Smooth muscle cell (in vitro differentiated cells): ENCODE results near the gene GSTCD. TPM values are rescaled to one million over a fixed set of nuclear protein-coding genes. Genes with fewer than 3 reads are reported as not detected.

Experiments
- DNase-seq: peaks from one replicate; lab custom pipeline; 2025; ENCODE audit not compliant: unreplicated experiment; lab: John Stamatoyannopoulos, UW
- H2AFZ ChIP-seq: fragments of 200-600 bp; sonication (generic); 2 replicates; pipeline ENCODE4 v1.6.0; 2016; ENCODE audit warnings: antibody characterized with exemption, low read depth, mild to moderate bottlenecking
- H3F3A ChIP-seq: fragments of 200-600 bp; sonication (generic); 2 replicates; pipeline ENCODE4 v1.6.0; 2017; ENCODE audit warnings: antibody characterized with exemption, low read depth
- H3K27ac ChIP-seq: fragments of 200-600 bp; sonication (generic); 2 replicates; pipeline ENCODE4 v1.5.1; 2016; ENCODE audit warnings: low read depth, mild to moderate bottlenecking
- H3K27me3 ChIP-seq: fragments of 200-600 bp; sonication (generic); 2 replicates; pipeline ENCODE4 v1.6.1; 2016; ENCODE audit warnings: low read depth, mild to moderate bottlenecking
- H3K36me3 ChIP-seq: fragments of 200-600 bp; sonication (generic); 2 replicates; pipeline ENCODE4 v1.5.1; 2016; ENCODE audit warnings: low read depth
- H3K4me1 ChIP-seq: fragments of 200-600 bp; sonication (generic); 2 replicates; pipeline ENCODE4 v1.5.1; 2016; ENCODE audit warnings: low read depth
- H3K4me2 ChIP-seq: fragments of 200-600 bp; sonication (generic); 2 replicates; pipeline ENCODE4 v1.6.0; 2016; ENCODE audit warnings: mild to moderate bottlenecking
- H3K4me3 ChIP-seq: fragments of 200-600 bp; sonication (generic); 2 replicates; pipeline ENCODE4 v1.5.1; 2016; ENCODE audit warnings: mild to moderate bottlenecking
- H3K79me2 ChIP-seq: fragments of 200-600 bp; sonication (generic); 2 replicates; pipeline ENCODE4 v1.6.0; 2016; ENCODE audit warnings: low read depth, mild to moderate bottlenecking
- H3K9ac ChIP-seq: fragments of 200-600 bp; sonication (generic); 2 replicates; pipeline ENCODE4 v1.6.0; 2016; ENCODE audit warnings: low read depth
- H3K9me3 ChIP-seq: fragments of 200-600 bp; sonication (generic); replicated peaks from 2 replicates; pipeline ENCODE4 v1.5.1; 2016; ENCODE audit warnings: low read depth
- H4K20me1 ChIP-seq: fragments of 200-600 bp; sonication (generic); 2 replicates; pipeline ENCODE4 v1.6.0; 2016; ENCODE audit warnings: low read depth
- WGBS: methylation state at CpG from one replicate; pipeline ENCODE4 v1.1.7; 2016; ENCODE audit warnings: low lambda C conversion rate; 5-methylcytosine and 5-hydroxymethylcytosine counted together
- polyA plus RNA-seq: library from polyadenylated mRNA; unstranded; fragments of >200 nt; fragmentation: Nextera tagmentation; extraction: Ambion mirVana; gene quantifications from 2 replicates; pipeline ENCODE4 v1.2.1, GENCODE V29; 2016
- total RNA-seq: library from RNA; depleted of rRNA; stranded (reverse); fragments of >200 nt; gene quantifications from 2 replicates; pipeline ENCODE4 v1.2.3, GENCODE V29; 2014
- TF ChIP-seq, protein P1 (sequence below): fragments of 200-600 bp; sonication (generic); IDR thresholded peaks from 2 replicates; pipeline ENCODE4 v1.5.1; 2017; ENCODE audit warnings: borderline replicate concordance, mild to moderate bottlenecking, antibody characterized with exemption; ENCODE audit not compliant: insufficient read depth, poor library complexity, severe bottlenecking

GSTCD gene
- total and polyA plus RNA-seq, 2 experiments from 2014 or later, result 5.6 to 10.5 TPM

- TF ChIP-seq, protein P1, sequence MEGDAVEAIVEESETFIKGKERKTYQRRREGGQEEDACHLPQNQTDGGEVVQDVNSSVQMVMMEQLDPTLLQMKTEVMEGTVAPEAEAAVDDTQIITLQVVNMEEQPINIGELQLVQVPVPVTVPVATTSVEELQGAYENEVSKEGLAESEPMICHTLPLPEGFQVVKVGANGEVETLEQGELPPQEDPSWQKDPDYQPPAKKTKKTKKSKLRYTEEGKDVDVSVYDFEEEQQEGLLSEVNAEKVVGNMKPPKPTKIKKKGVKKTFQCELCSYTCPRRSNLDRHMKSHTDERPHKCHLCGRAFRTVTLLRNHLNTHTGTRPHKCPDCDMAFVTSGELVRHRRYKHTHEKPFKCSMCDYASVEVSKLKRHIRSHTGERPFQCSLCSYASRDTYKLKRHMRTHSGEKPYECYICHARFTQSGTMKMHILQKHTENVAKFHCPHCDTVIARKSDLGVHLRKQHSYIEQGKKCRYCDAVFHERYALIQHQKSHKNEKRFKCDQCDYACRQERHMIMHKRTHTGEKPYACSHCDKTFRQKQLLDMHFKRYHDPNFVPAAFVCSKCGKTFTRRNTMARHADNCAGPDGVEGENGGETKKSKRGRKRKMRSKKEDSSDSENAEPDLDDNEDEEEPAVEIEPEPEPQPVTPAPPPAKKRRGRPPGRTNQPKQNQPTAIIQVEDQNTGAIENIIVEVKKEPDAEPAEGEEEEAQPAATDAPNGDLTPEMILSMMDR, result no peak
- no peaks in the 10 kb centered on the region for H4K20me1 ChIP-seq
- no peak overlapping the region for H3K4me3 ChIP-seq
- H3K27me3 ChIP-seq, result no peaks in the 10 kb centered on the region
- H3K4me1 ChIP-seq, result no peaks in the 10 kb centered on the region
- H3K79me2 ChIP-seq, result no peaks in the 10 kb centered on the region
- H2AFZ ChIP-seq, result no peak overlapping the region
- H3K36me3 ChIP-seq, result no peaks in the 10 kb centered on the region
- no peak overlapping the region for H3K9ac ChIP-seq
- no peak for DNase-seq
- no peak overlapping the region for H3K4me2 ChIP-seq
- no peaks in the 10 kb centered on the region for H3K9me3 ChIP-seq
- H3F3A ChIP-seq, result no peaks in the 10 kb centered on the region
- WGBS, result 97% methylated on average over 3 of the region's 3 CpGs
- no peak overlapping the region for H3K27ac ChIP-seq
Measured at GRCh38 chr4:105748222-105748621, 39.6 kb downstream of the GSTCD start.

DNA sequence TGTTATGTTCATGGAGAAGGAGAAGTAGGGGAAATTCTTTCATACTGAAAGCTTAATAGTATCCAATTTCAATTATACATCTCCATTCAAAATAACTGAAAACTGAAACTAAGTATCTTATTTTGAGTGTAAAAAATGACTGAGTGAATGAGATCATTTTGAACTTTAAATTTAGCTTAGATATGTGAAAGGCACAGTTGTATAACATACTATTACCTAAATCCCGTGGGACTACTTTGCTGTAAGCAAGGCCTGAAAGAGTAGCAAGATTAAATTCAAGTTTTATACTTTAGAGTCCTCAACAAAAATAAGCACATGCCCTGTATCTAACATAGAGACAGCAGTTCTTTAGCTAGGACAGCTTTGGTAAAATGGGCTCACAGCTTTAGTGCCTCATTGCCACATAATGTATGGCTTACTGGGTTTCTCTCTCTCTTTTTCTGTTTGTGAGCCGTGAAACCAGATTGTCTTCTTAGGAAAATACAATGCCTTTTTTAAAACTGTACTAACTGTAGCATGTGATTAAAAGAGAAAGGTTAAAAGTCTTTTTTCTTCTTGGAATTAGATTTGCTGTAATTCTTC is 43.2 kb downstream of the GSTCD start:
- H3K27ac ChIP-seq, result no peak overlapping the region
- H3K27me3 ChIP-seq, result no peaks in the 10 kb centered on the region
- no peak overlapping the region for H3K4me3 ChIP-seq
- TF ChIP-seq, protein P1, result no peak
- no peak overlapping the region for H3K4me2 ChIP-seq
- no peaks in the 10 kb centered on the region for H3K9me3 ChIP-seq
- no peaks in the 10 kb centered on the region for H4K20me1 ChIP-seq
- no peak for DNase-seq
- H3K79me2 ChIP-seq, result no peaks in the 10 kb centered on the region
- H3F3A ChIP-seq, result no peaks in the 10 kb centered on the region
- H3K9ac ChIP-seq, result no peak overlapping the region
- H3K36me3 ChIP-seq, result no peaks in the 10 kb centered on the region
- H3K4me1 ChIP-seq, result no peaks in the 10 kb centered on the region
- 43% methylated on average over 2 of the region's 2 CpGs for whole genome bisulfite sequencing
- H2AFZ ChIP-seq, result no peak overlapping the region

GRCh38 chr4:105753361-105753760 is 44.8 kb downstream of the GSTCD start:
- H3K4me2 ChIP-seq, result no peak overlapping the region
- H3K9ac ChIP-seq, result no peak overlapping the region
- H3K27me3 ChIP-seq, result no peaks in the 10 kb centered on the region
- H2AFZ ChIP-seq, result no peak overlapping the region
- no peaks in the 10 kb centered on the region for H3K79me2 ChIP-seq
- 92% methylated on average over 1 of the region's 1 CpG for WGBS
- no peak overlapping the region for H3K4me3 ChIP-seq
- H4K20me1 ChIP-seq, result no peaks in the 10 kb centered on the region
- no peaks in the 10 kb centered on the region for H3K9me3 ChIP-seq
- H3K27ac ChIP-seq, result no peak overlapping the region
- TF ChIP-seq, protein P1, result no peak
- DNase-seq, result no peak
- H3F3A ChIP-seq, result no peaks in the 10 kb centered on the region
- no peaks in the 10 kb centered on the region for H3K4me1 ChIP-seq
- H3K36me3 ChIP-seq, result no peaks in the 10 kb centered on the region

GRCh38 chr4:105755375-105755774 is 46.8 kb downstream of the GSTCD start:
- Histone ChIP-seq H4K20me1 (no peaks in the 10 kb centered on the region), H3K9me3 (no peaks in the 10 kb centered on the region), H3K79me2 (no peaks in the 10 kb centered on the region), H3K27me3 (no peaks in the 10 kb centered on the region), H3K27ac (no peak overlapping the region), H2AFZ (no peak overlapping the region), H3K4me3 (no peak overlapping the region), H3K36me3 (no peaks in the 10 kb centered on the region), H3K4me2 (no peak overlapping the region), H3K4me1 (no peaks in the 10 kb centered on the region), H3K9ac (no peak overlapping the region), H3F3A (no peaks in the 10 kb centered on the region)
- TF ChIP-seq, protein P1, result no peak
- DNase-seq, result no peak
